ENCODE results near the gene ANAPC4. TPM values are rescaled to one million over a fixed set of nuclear protein-coding genes. Genes with fewer than 3 reads are reported as not detected.

The ANAPC4 gene
- total and polyA plus RNA-seq, 2 donors (not counting 3 experiments of a cell fraction or from before 2014, with no cell fraction given), result 7.6 to 32.1 TPM

GRCh38 chr4:25379591-25379990 is 2.5 kb downstream of the ANAPC4 start:
- no peak overlapping the region for H3K4me2 ChIP-seq (ENCODE audit: insufficient read depth, low read length)
- no peaks in the 10 kb centered on the region for H3K9me1 ChIP-seq (replicated peaks; ENCODE audit: control insufficient read depth, extremely low read depth, insufficient read depth, low read length)
- peaks cover under 1 to 3% of the 10 kb centered on the region in 2 experiments for H3K36me3 ChIP-seq (ENCODE audit: control insufficient read depth in 2 of 2, extremely low read depth in 1 of 2, insufficient read depth in 2 of 2, low read length in 2 of 2)
- no peaks in the 10 kb centered on the region for H3K9me3 ChIP-seq (replicated peaks; ENCODE audit: control insufficient read depth, insufficient read depth, low read length)
- no TSS peak for BruUV-seq (replicated peaks)
- no peaks in the 10 kb centered on the region for H4K20me1 ChIP-seq (replicated peaks; ENCODE audit: control insufficient read depth, extremely low read depth, insufficient read depth, low read length)
- peaks cover 11% of the 10 kb centered on the region for H3K4me1 ChIP-seq (ENCODE audit: control insufficient read depth, extremely low read depth, insufficient read depth, low read length)
- intact Hi-C loops (cut with micrococcal nuclease) (no loop called here), dilution Hi-C loops (cut with MboI; ENCODE audit: extremely low pct_ligation_motif_present, low sequenced_read_pairs) (no loop called here)
- DNase-seq (ENCODE audit: low read depth, low spot score), result no peak
- FAIRE-seq, result no peak
- H3K4me3 ChIP-seq (replicated peaks in 1 of 3; ENCODE audit: insufficient read depth in 1 of 3, low read depth in 1 of 3, low read length in 3 of 3), result no peak overlapping the region
- TF ChIP-seq CTCF (IDR thresholded peaks at IDR 0.05; ENCODE audit: extremely low read depth in 1 of 2, insufficient read depth in 1 of 2, low read depth in 1 of 2, low read length in 2 of 2) (no peak), POLR2A (IDR thresholded peaks at IDR 0.05; ENCODE audit: low read depth, low read length) (no peak), GATA2 (IDR thresholded peaks at IDR 0.05; ENCODE audit: insufficient read depth, insufficient read length, low read depth, low read length) (no peak), MYC (IDR thresholded peaks at IDR 0.05; ENCODE audit: low read depth, low read length) (no peak), MAX (IDR thresholded peaks at IDR 0.05; ENCODE audit: insufficient read depth, insufficient read length) (no peak), EZH2 (IDR thresholded peaks at IDR 0.05; ENCODE audit: borderline replicate concordance, low read depth, low read length, severe bottlenecking) (no peak), POLR2AphosphoS5 (IDR thresholded peaks at IDR 0.05; ENCODE audit: insufficient read depth, low read depth, low read length) (no peak)
- ChIA-PET CTCF (interaction anchor here (0.7 to 1.3 kb wide), 4 partner anchors 10 to 67 kb away, joined by 3 to 9 read pairs (median 3); partner anchors contain the start of gene ZCCHC4), POLR2A (no interaction called here)
- H2AFZ ChIP-seq (ENCODE audit: low read depth, low read length), result no peak overlapping the region
- H3K79me2 ChIP-seq (ENCODE audit: control insufficient read depth, insufficient read depth, low read length), result peaks cover 21% of the 10 kb centered on the region
- H3K27ac ChIP-seq (ENCODE audit: insufficient read depth, low read depth, low read length), result no peak overlapping the region
- no peaks in the 10 kb centered on the region for H3K27me3 ChIP-seq (ENCODE audit: control insufficient read depth in 2 of 2, insufficient read depth in 2 of 2, low read length in 2 of 2)
- no peak overlapping the region for H3K9ac ChIP-seq (replicated peaks; ENCODE audit: extremely low read depth, insufficient read depth, low read length)

All from endothelial cell of umbilical vein (primary cell).